ENCODE measurements around the gene URB2. TPM values are rescaled to one million over a fixed set of nuclear protein-coding genes. Genes with fewer than 3 reads are reported as not detected.

Gene URB2
- total RNA-seq, 1 donor from 2014 or later = 9.7 TPM

DNA sequence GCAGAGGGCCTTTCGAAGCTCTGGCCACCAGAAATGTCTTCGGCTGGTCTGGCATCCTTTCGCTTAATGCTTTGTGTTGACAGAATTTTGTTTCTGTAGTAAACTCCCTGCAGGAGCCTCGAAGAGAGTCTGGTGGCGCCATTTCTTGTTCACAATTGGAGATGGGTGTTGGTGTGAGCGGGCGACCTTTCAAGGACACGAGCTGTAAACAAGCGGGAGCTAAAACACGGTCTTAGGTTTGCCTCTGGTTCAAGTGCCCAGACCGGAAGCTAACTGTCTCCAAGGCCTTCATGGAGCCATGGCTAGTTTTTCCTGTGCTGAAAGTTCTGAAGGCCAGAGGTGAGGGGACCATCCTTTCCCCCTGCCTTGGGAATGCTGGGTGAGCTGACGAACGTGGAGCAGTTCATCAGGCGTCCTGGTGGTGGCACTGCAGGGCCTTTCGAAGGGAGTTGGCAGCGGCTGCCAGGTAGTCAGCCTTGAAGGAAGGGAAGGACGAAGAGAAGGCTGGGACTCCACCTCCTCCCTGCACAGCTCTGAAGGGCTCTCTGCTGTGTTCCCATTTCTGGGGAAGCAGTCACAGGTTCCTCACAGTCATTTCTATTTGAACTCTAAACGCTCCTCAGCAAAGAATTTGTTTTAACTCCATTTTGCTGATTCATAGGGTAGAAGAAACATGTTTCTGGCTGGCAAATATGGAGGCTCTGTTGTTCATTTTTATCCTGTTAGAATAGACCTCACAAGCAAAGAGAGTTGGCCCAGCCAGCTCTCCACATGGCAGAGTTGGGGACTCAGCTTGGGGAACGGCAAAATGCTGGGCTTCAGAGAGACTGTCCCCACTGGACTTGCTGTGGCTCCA is 35.2 kb downstream of the URB2 start:
- H3K27ac Mint-ChIP-seq (ENCODE audit: unreplicated experiment) = no peak overlapping the region
- no peaks in the 10 kb centered on the region for H3K9me3 Mint-ChIP-seq (ENCODE audit: unreplicated experiment)
- TF ChIP-seq, protein P1, sequence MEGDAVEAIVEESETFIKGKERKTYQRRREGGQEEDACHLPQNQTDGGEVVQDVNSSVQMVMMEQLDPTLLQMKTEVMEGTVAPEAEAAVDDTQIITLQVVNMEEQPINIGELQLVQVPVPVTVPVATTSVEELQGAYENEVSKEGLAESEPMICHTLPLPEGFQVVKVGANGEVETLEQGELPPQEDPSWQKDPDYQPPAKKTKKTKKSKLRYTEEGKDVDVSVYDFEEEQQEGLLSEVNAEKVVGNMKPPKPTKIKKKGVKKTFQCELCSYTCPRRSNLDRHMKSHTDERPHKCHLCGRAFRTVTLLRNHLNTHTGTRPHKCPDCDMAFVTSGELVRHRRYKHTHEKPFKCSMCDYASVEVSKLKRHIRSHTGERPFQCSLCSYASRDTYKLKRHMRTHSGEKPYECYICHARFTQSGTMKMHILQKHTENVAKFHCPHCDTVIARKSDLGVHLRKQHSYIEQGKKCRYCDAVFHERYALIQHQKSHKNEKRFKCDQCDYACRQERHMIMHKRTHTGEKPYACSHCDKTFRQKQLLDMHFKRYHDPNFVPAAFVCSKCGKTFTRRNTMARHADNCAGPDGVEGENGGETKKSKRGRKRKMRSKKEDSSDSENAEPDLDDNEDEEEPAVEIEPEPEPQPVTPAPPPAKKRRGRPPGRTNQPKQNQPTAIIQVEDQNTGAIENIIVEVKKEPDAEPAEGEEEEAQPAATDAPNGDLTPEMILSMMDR (IDR thresholded peaks at IDR 0.05; ENCODE audit: insufficient read depth, low read depth, low read length) = peak; percentile 83
- TF ChIP-seq EZH2 (IDR thresholded peaks at IDR 0.05; ENCODE audit: insufficient read depth, low read length) = no peak
- no peaks in the 10 kb centered on the region for H4K20me1 ChIP-seq (ENCODE audit: insufficient read depth, low read length)
- H3K27ac ChIP-seq (ENCODE audit: low read depth, low read length) = no peak overlapping the region
- H3K27me3 Mint-ChIP-seq (ENCODE audit: low read depth, unreplicated experiment) = no peaks in the 10 kb centered on the region
- H3K36me3 ChIP-seq (ENCODE audit: insufficient read depth, low read length) = peaks cover 10% of the 10 kb centered on the region
- H3K79me2 ChIP-seq (ENCODE audit: insufficient read depth, low read length) = no peaks in the 10 kb centered on the region
- H2AFZ ChIP-seq (ENCODE audit: low read depth, low read length) = no peak overlapping the region
- H3K9ac ChIP-seq (ENCODE audit: low read length) = no peak overlapping the region
- H3K4me1 Mint-ChIP-seq (ENCODE audit: low read depth, unreplicated experiment) = peaks cover 10% of the 10 kb centered on the region
- H3K4me3 ChIP-seq (ENCODE audit: insufficient read depth, low read depth, low read length) = no peak overlapping the region
- no peak overlapping the region for H3K4me2 ChIP-seq (ENCODE audit: low read length)
- FAIRE-seq (no peak), DNase-seq (ENCODE audit: low read depth) (peak; percentile 35)
- H3K9me3 ChIP-seq (ENCODE audit: insufficient read depth, low read depth, low read length) = no peaks in the 10 kb centered on the region
- peaks cover 7% of the 10 kb centered on the region for H3K4me1 ChIP-seq (ENCODE audit: insufficient read depth, low read length)
- no peak overlapping the region for H3K4me3 Mint-ChIP-seq (ENCODE audit: unreplicated experiment)
- H3K27me3 ChIP-seq (ENCODE audit: insufficient read depth, low read length) = no peaks in the 10 kb centered on the region
- H3K36me3 Mint-ChIP-seq (ENCODE audit: low read depth, unreplicated experiment) = peaks cover 5% of the 10 kb centered on the region

DNA sequence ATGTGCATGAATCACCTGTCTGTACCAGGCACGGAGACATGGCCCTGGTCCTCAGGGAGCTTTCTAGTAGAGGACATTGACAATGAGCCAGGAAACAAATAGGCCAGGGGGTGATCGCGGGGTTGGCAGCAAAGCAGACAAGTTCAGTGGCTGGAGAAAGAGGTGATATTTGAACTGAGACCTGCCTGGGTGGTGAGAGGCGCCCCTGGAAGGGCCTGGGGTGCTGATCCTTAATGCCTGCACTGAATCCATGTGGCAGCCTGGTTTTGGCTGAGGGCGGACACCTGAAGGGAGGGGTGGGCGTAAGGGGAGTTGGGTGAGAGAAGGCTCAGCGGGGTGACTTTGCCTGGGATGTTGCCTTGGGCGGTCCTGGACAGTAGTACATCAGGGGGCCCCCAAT is 35.9 kb downstream of the URB2 start:
- Histone ChIP-seq H3K9me3 (ENCODE audit: insufficient read depth, low read depth, low read length) (no peaks in the 10 kb centered on the region), H3K4me1 (ENCODE audit: insufficient read depth, low read length) (peaks cover 7% of the 10 kb centered on the region), H3K36me3 (ENCODE audit: insufficient read depth, low read length) (peaks cover 10% of the 10 kb centered on the region), H3K9ac (ENCODE audit: low read length) (no peak overlapping the region), H2AFZ (ENCODE audit: low read depth, low read length) (no peak overlapping the region), H3K4me2 (ENCODE audit: low read length) (no peak overlapping the region), H3K27me3 (ENCODE audit: insufficient read depth, low read length) (no peaks in the 10 kb centered on the region), H3K79me2 (ENCODE audit: insufficient read depth, low read length) (no peaks in the 10 kb centered on the region), H3K27ac (ENCODE audit: low read depth, low read length) (no peak overlapping the region), H3K4me3 (ENCODE audit: insufficient read depth, low read depth, low read length) (no peak overlapping the region), H4K20me1 (ENCODE audit: insufficient read depth, low read length) (no peaks in the 10 kb centered on the region)
- DNase-seq (ENCODE audit: low read depth) (no peak), FAIRE-seq (no peak)
- peaks cover 16% of the 10 kb centered on the region for H3K4me1 Mint-ChIP-seq (ENCODE audit: low read depth, unreplicated experiment)
- no peak for TF ChIP-seq EZH2 (IDR thresholded peaks at IDR 0.05; ENCODE audit: insufficient read depth, low read length)
- TF ChIP-seq, protein P1 (IDR thresholded peaks at IDR 0.05; ENCODE audit: insufficient read depth, low read depth, low read length) = no peak
- no peak overlapping the region for H3K4me3 Mint-ChIP-seq (ENCODE audit: unreplicated experiment)
- no peak overlapping the region for H3K27ac Mint-ChIP-seq (ENCODE audit: unreplicated experiment)
- no peaks in the 10 kb centered on the region for H3K9me3 Mint-ChIP-seq (ENCODE audit: unreplicated experiment)
- peaks cover 5% of the 10 kb centered on the region for H3K36me3 Mint-ChIP-seq (ENCODE audit: low read depth, unreplicated experiment)
- no peaks in the 10 kb centered on the region for H3K27me3 Mint-ChIP-seq (ENCODE audit: low read depth, unreplicated experiment)

DNA sequence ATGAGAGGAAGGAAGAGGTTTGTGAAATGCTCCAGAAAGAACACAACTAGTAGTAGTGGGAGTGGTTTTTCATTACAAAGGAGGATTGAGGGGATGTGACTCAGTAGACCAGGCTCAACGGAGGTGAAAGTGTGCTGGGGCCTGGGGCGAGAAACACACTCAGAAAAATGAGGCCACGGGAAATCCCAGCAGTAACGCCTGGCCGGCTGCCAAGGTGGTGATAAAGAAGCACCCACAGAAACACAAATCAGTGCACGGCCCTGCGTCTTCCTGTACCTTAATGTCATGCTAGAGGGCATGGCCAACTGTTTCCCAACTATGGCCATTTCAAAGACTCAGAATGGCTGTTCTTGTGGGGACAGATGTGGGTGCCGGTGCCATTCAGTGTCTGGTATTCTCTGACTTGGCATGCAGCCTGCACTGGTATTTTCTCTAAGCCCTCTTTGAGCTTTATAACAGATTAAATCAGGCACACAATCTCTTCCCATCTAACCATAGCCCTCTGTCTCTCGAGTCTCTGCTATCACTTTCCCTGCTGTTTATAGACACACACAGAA is 38.2 kb downstream of the URB2 start:
- DNase-seq (ENCODE audit: low read depth) (peak; percentile 17), FAIRE-seq (no peak)
- peaks cover 3% of the 10 kb centered on the region for H3K9me3 Mint-ChIP-seq (ENCODE audit: unreplicated experiment)
- Histone ChIP-seq H4K20me1 (ENCODE audit: insufficient read depth, low read length) (no peaks in the 10 kb centered on the region), H3K36me3 (ENCODE audit: insufficient read depth, low read length) (peaks cover 5% of the 10 kb centered on the region), H3K4me2 (ENCODE audit: low read length) (peak overlapping the region; percentile 5), H3K79me2 (ENCODE audit: insufficient read depth, low read length) (no peaks in the 10 kb centered on the region), H3K9me3 (ENCODE audit: insufficient read depth, low read depth, low read length) (no peaks in the 10 kb centered on the region), H3K4me1 (ENCODE audit: insufficient read depth, low read length) (peaks cover 7% of the 10 kb centered on the region), H2AFZ (ENCODE audit: low read depth, low read length) (no peak overlapping the region), H3K4me3 (ENCODE audit: insufficient read depth, low read depth, low read length) (no peak overlapping the region), H3K27me3 (ENCODE audit: insufficient read depth, low read length) (no peaks in the 10 kb centered on the region), H3K9ac (ENCODE audit: low read length) (no peak overlapping the region), H3K27ac (ENCODE audit: low read depth, low read length) (no peak overlapping the region)
- TF ChIP-seq EZH2 (IDR thresholded peaks at IDR 0.05; ENCODE audit: insufficient read depth, low read length) = no peak
- TF ChIP-seq, protein P1 (IDR thresholded peaks at IDR 0.05; ENCODE audit: insufficient read depth, low read depth, low read length) = no peak
- no peaks in the 10 kb centered on the region for H3K27me3 Mint-ChIP-seq (ENCODE audit: low read depth, unreplicated experiment)
- H3K36me3 Mint-ChIP-seq (ENCODE audit: low read depth, unreplicated experiment) = peaks cover 8% of the 10 kb centered on the region
- no peak overlapping the region for H3K27ac Mint-ChIP-seq (ENCODE audit: unreplicated experiment)
- no peak overlapping the region for H3K4me3 Mint-ChIP-seq (ENCODE audit: unreplicated experiment)
- peaks cover 16% of the 10 kb centered on the region for H3K4me1 Mint-ChIP-seq (ENCODE audit: low read depth, unreplicated experiment)
